Measurements from ENCODE around the gene KLHL3.

KLHL3 gene

DNA sequence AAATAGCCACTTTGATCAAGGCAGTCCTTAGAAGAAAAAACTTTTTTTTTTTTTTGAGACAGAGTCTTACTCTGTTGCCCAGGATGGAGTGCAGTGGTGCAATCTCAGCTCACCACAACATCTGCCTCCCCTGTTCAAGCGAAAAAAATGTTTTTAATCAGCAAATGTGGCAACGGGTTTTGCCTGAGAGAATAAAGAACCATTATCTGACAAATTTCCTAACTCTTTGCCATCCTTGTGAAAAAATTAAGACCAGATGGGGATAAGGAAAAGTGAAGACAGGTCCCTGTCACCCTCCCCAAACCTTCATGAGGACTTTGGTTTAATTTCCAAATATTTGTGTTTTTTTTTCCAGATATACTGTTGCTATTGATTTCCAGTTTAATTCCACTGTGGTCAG is 129.5 kb downstream of the KLHL3 start:
- Histone ChIP-seq H3K79me2 (ENCODE audit: control insufficient read depth, low read length) (no peaks in the 10 kb centered on the region), H3K4me1 (ENCODE audit: control insufficient read depth, low read length) (no peaks in the 10 kb centered on the region), H3K27ac (ENCODE audit: low read depth, low read length) (no peak overlapping the region), H3F3A (ENCODE audit: control insufficient read depth, insufficient read depth) (no peaks in the 10 kb centered on the region), H3K9me2 (replicated peaks; ENCODE audit: control insufficient read depth, low read length) (no peaks in the 10 kb centered on the region), H3K9me3 (ENCODE audit: control insufficient read depth, insufficient read depth, low read length) (no peaks in the 10 kb centered on the region), H3K27me3 (ENCODE audit: control insufficient read depth, low read length) (peaks cover 22% of the 10 kb centered on the region), H4K20me1 (ENCODE audit: control insufficient read depth, insufficient read depth, low read depth, low read length) (no peaks in the 10 kb centered on the region), H3K4me2 (ENCODE audit: low read length) (no peak overlapping the region), H3K36me3 (ENCODE audit: control insufficient read depth, low read length) (no peaks in the 10 kb centered on the region), H3K4me3 (ENCODE audit: low read length) (no peak overlapping the region)
- TF ChIP-seq, protein P1, sequence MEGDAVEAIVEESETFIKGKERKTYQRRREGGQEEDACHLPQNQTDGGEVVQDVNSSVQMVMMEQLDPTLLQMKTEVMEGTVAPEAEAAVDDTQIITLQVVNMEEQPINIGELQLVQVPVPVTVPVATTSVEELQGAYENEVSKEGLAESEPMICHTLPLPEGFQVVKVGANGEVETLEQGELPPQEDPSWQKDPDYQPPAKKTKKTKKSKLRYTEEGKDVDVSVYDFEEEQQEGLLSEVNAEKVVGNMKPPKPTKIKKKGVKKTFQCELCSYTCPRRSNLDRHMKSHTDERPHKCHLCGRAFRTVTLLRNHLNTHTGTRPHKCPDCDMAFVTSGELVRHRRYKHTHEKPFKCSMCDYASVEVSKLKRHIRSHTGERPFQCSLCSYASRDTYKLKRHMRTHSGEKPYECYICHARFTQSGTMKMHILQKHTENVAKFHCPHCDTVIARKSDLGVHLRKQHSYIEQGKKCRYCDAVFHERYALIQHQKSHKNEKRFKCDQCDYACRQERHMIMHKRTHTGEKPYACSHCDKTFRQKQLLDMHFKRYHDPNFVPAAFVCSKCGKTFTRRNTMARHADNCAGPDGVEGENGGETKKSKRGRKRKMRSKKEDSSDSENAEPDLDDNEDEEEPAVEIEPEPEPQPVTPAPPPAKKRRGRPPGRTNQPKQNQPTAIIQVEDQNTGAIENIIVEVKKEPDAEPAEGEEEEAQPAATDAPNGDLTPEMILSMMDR (IDR thresholded peaks at IDR 0.05; ENCODE audit: low read depth, low read length, poor library complexity, severe bottlenecking): no peak
- TF ChIP-seq EZH2phosphoT487 (IDR thresholded peaks at IDR 0.05; ENCODE audit: borderline replicate concordance, low read length): no peak

DNA sequence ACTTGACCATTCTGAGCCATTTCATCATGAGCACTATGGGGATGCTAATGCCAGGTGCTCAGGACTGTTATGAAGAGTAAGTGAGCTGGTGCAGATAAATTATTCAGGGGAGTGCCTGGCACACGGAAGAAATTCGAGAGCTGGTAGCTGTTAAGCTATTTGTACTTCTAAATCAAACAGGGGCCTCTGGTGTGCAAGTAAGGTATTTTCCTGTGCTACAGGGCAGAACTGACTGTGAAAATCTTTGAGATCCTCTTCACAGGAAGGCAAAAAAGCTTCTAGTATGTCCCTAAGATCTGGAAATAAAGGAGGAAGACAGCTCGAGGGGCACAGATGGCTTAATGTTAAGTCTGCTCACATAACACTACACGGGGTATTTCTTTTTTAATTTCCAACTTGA is 130.5 kb downstream of the KLHL3 start:
- H3K27ac ChIP-seq (ENCODE audit: low read depth, low read length): no peak overlapping the region
- H3K4me1 ChIP-seq (ENCODE audit: control insufficient read depth, low read length): no peaks in the 10 kb centered on the region
- H3K4me3 ChIP-seq (ENCODE audit: low read length): no peak overlapping the region
- H3K9me3 ChIP-seq (ENCODE audit: control insufficient read depth, insufficient read depth, low read length): no peaks in the 10 kb centered on the region
- no peaks in the 10 kb centered on the region for H3K9me2 ChIP-seq (replicated peaks; ENCODE audit: control insufficient read depth, low read length)
- TF ChIP-seq EZH2phosphoT487 (IDR thresholded peaks at IDR 0.05; ENCODE audit: borderline replicate concordance, low read length): no peak
- TF ChIP-seq, protein P1 (IDR thresholded peaks at IDR 0.05; ENCODE audit: low read depth, low read length, poor library complexity, severe bottlenecking): no peak
- H4K20me1 ChIP-seq (ENCODE audit: control insufficient read depth, insufficient read depth, low read depth, low read length): no peaks in the 10 kb centered on the region
- H3K79me2 ChIP-seq (ENCODE audit: control insufficient read depth, low read length): no peaks in the 10 kb centered on the region
- H3K36me3 ChIP-seq (ENCODE audit: control insufficient read depth, low read length): no peaks in the 10 kb centered on the region
- H3K27me3 ChIP-seq (ENCODE audit: control insufficient read depth, low read length): peaks cover 22% of the 10 kb centered on the region
- H3K4me2 ChIP-seq (ENCODE audit: low read length): no peak overlapping the region
- no peaks in the 10 kb centered on the region for H3F3A ChIP-seq (ENCODE audit: control insufficient read depth, insufficient read depth)

DNA sequence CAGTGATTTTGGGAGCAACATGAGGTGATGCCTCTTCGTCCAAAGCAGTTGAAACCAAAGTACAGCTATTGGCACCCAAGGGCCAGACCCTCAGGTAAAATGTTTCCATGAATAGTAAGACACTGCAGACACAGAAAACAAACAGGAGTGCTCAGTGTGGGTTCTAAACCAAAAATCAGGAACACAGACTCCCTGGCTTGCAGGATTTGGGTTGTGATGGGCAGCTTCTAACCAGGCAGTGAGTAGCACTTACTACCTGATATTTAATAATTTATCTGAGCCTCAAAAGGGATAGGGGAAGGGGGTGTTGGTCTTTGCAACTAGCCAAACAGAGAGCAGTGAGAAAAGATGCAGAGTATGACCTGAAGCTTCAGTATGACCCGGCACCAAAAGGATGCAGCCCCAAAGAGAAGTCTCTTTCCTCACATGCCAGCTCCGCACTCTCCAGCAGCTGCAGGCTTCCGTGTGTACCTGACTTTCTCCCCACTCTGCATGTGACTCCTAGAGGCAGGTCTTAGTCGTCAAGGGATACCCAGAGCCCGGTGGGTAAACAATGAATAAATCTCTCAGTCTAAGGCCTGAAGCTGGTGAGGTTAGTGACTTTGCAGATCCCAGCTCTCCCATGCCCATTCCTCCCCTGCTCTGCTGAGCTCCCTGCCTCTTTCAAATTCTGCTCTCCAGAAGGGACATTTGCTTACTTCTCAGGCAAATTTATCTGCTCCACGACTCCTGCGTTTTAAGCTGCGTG is 131.4 kb downstream of the KLHL3 start:
- TF ChIP-seq, protein P1 (IDR thresholded peaks at IDR 0.05; ENCODE audit: low read depth, low read length, poor library complexity, severe bottlenecking): no peak
- TF ChIP-seq EZH2phosphoT487 (IDR thresholded peaks at IDR 0.05; ENCODE audit: borderline replicate concordance, low read length): no peak
- no peaks in the 10 kb centered on the region for H3K36me3 ChIP-seq (ENCODE audit: control insufficient read depth, low read length)
- H3K27ac ChIP-seq (ENCODE audit: low read depth, low read length): no peak overlapping the region
- no peaks in the 10 kb centered on the region for H4K20me1 ChIP-seq (ENCODE audit: control insufficient read depth, insufficient read depth, low read depth, low read length)
- H3F3A ChIP-seq (ENCODE audit: control insufficient read depth, insufficient read depth): no peaks in the 10 kb centered on the region
- no peaks in the 10 kb centered on the region for H3K9me3 ChIP-seq (ENCODE audit: control insufficient read depth, insufficient read depth, low read length)
- no peaks in the 10 kb centered on the region for H3K79me2 ChIP-seq (ENCODE audit: control insufficient read depth, low read length)
- no peaks in the 10 kb centered on the region for H3K9me2 ChIP-seq (replicated peaks; ENCODE audit: control insufficient read depth, low read length)
- no peak overlapping the region for H3K4me2 ChIP-seq (ENCODE audit: low read length)
- H3K4me3 ChIP-seq (ENCODE audit: low read length): no peak overlapping the region
- H3K27me3 ChIP-seq (ENCODE audit: control insufficient read depth, low read length): peaks cover 24% of the 10 kb centered on the region
- no peaks in the 10 kb centered on the region for H3K4me1 ChIP-seq (ENCODE audit: control insufficient read depth, low read length)
